Ascending aorta (tissue), 2 donors: ENCODE measurements around the gene ZNF408. TPM values are rescaled to one million over a fixed set of nuclear protein-coding genes. Genes with fewer than 3 reads are reported as not detected.

Experiments
- DNase-seq, 2 donors: peaks; one replicate each; pipeline ENCODE4 v3.0.0-alpha.2; 2019; ENCODE audit warnings: low spot score in 2 of 2
- H3K27ac ChIP-seq, 2 donors: fragments of 200-600 bp; sonication (generic); one replicate each; pipeline ENCODE4 v1.5.1; 2016 to 2017; ENCODE audit warnings: mild to moderate bottlenecking in 1 of 2
- H3K27me3 ChIP-seq: fragments of 200-600 bp; sonication (generic); one replicate; pipeline ENCODE4 v1.5.1; 2017
- H3K36me3 ChIP-seq, 2 donors: fragments of 200-600 bp; sonication (generic); one replicate each; pipeline ENCODE4 v1.5.1; 2016
- H3K4me1 ChIP-seq, 2 donors: fragments of 200-600 bp; sonication (generic); one replicate each; pipeline ENCODE4 v1.5.1; 2016 to 2017; ENCODE audit warnings: mild to moderate bottlenecking in 1 of 2
- H3K4me3 ChIP-seq, 2 donors: fragments of 200-600 bp; sonication (generic); one replicate each; pipeline ENCODE4 v1.5.1; 2016 to 2017; ENCODE audit warnings: mild to moderate bottlenecking in 1 of 2
- H3K9me3 ChIP-seq, 2 donors: fragments of 200-600 bp; sonication (generic); one replicate each; pipeline ENCODE4 v1.5.1; 2016
- CTCF ChIP-seq, 3 experiments: fragments of 200-600 bp in 2 of 3; fragments of 450-650 bp in 1 of 3; sonication (generic) in 2 of 3; IDR thresholded peaks; one replicate each; pipeline ENCODE4 v1.5.1; 2016 to 2019; ENCODE audit warnings: antibody characterized with exemption in 3 of 3, mild to moderate bottlenecking in 1 of 3, moderate library complexity in 1 of 3
- intact Hi-C: fragments of 100-400 bp; cut with DNase I; formaldehyde crosslinking; loops from one replicate; pipeline ENCODE4 v1.15.1; 2023
- total RNA-seq: library from RNA; depleted of rRNA; stranded (reverse); fragments of >200 nt; gene quantifications from one replicate; pipeline ENCODE4 v1.1.0, GENCODE V29; 2016

The ZNF408 gene
- total RNA-seq, 1 donor from 2014 or later = 9.7 TPM

- TF ChIP-seq CTCF (IDR thresholded peaks at IDR 0.05) = no peak
- no peaks in the 10 kb centered on the region for H3K9me3 ChIP-seq
- no peaks in the 10 kb centered on the region for H3K27me3 ChIP-seq
Observed at GRCh38 chr11:46719543-46720218, 18.9 kb downstream of the ZNF408 start.

GRCh38 chr11:46721286-46721685, 20.5 kb downstream of the ZNF408 start:
- TF ChIP-seq CTCF (IDR thresholded peaks at IDR 0.05) = no peak
- H3K4me1 ChIP-seq = peaks cover 0 to 4% of the 10 kb centered on the region in 2 donors
- intact Hi-C loops = no loop called here

More at GRCh38 chr11:46719543-46720218, 18.9 kb downstream of the ZNF408 start:
- H3K4me1 ChIP-seq = peaks cover 0 to 10% of the 10 kb centered on the region in 2 donors
- no peak overlapping the region for H3K27ac ChIP-seq
- intact Hi-C loops = no loop called here
- H3K36me3 ChIP-seq = no peaks in the 10 kb centered on the region
- DNase-seq = no peak
- no peak overlapping the region for H3K4me3 ChIP-seq

GRCh38 chr11:46722566-46723358, 21.9 kb downstream of the ZNF408 start:
- DNase-seq = no peak
- intact Hi-C loops = no loop called here
- Histone ChIP-seq H3K4me3 (no peak overlapping the region), H3K36me3 (no peaks in the 10 kb centered on the region), H3K9me3 (no peaks in the 10 kb centered on the region), H3K27me3 (no peaks in the 10 kb centered on the region), H3K27ac (no peak overlapping the region), H3K4me1 (peaks cover 0 to 4% of the 10 kb centered on the region in 2 donors)
- no peak for TF ChIP-seq CTCF (IDR thresholded peaks at IDR 0.05)

More at GRCh38 chr11:46721286-46721685, 20.5 kb downstream of the ZNF408 start:
- Histone ChIP-seq H3K27ac (no peak overlapping the region), H3K9me3 (no peaks in the 10 kb centered on the region), H3K36me3 (no peaks in the 10 kb centered on the region), H3K27me3 (no peaks in the 10 kb centered on the region), H3K4me3 (no peak overlapping the region)
- DNase-seq = no peak

GRCh38 chr11:46723359-46723680, 22.5 kb downstream of the ZNF408 start:
- H3K4me1 ChIP-seq = peaks cover 0 to 2% of the 10 kb centered on the region in 2 donors
- H3K4me3 ChIP-seq = no peak overlapping the region
- intact Hi-C loops = no loop called here
- no peaks in the 10 kb centered on the region for H3K36me3 ChIP-seq
- DNase-seq = no peak
- H3K27ac ChIP-seq = no peak overlapping the region
- H3K27me3 ChIP-seq = no peaks in the 10 kb centered on the region
- no peak for TF ChIP-seq CTCF (IDR thresholded peaks at IDR 0.05)
- H3K9me3 ChIP-seq = no peaks in the 10 kb centered on the region

- TF ChIP-seq CTCF (IDR thresholded peaks at IDR 0.05) = no peak
- intact Hi-C loops = no loop called here
- DNase-seq = no peak
- no peaks in the 10 kb centered on the region for H3K27me3 ChIP-seq
- H3K36me3 ChIP-seq = no peaks in the 10 kb centered on the region
- no peaks in the 10 kb centered on the region for H3K4me1 ChIP-seq
- no peaks in the 10 kb centered on the region for H3K9me3 ChIP-seq
- no peak overlapping the region for H3K27ac ChIP-seq
- H3K4me3 ChIP-seq = no peak overlapping the region
Observed at GRCh38 chr11:46724088-46724487, 23.3 kb downstream of the ZNF408 start.
